GM18505 (cell line): ENCODE measurements around the gene ABHD17B.

Source experiments
- ATAC-seq: cut with Tn5 transposase; IDR thresholded peaks from one replicate; pipeline ENCODE4 v1.9.1; 2021; ENCODE audit not compliant: unreplicated experiment
- POLR2A ChIP-seq: IDR thresholded peaks from 4 replicates; pipeline ENCODE4 v1.6.1; 2011; ENCODE audit warnings: borderline replicate concordance; ENCODE audit not compliant: insufficient read depth, insufficient read length; ENCODE audit errors: extremely low read depth

ABHD17B gene

DNA sequence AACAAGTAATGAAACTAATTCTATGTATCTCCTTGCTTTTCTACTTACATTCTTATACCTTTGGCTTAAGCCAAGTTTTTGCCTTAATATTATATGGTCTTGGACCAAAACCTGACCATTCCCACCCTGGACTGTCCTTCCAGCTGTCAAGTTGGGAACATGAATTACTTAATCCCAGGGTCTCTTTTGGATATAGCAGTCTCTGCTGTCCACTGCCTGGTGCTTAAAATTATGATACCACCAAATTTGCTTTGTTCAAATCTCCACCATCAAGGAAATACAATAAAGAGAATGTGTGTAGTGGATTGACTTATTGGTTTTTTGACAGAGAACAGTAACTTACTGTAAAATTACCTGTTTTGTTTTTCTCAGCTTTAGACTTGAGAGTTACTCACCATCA is 66.2 kb downstream of the ABHD17B start:
- ATAC-seq = no peak
- no peak for TF ChIP-seq POLR2A

DNA sequence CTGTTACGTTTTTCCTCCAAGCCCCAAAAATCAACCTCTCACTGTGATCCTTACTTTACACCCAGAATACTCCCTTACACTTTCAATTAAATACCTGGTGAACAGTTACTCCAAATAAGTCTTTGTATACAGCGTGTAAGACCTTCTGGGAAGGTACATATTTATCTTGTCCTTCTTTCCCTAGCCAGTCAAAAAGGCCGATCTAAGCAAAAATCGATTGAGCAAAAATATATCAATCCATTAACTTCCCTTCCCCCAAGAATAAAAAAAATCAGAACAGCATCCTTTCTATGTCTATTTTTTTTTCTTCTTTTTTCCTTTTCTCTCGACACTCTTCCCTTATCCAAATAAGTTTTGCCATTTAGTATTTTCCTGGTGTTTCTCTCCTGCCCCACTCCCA is 71.3 kb downstream of the ABHD17B start:
- no peak for TF ChIP-seq POLR2A
- no peak for ATAC-seq

- no peak for TF ChIP-seq POLR2A
- ATAC-seq = no peak
Measured at GRCh38 chr9:71835596-71835995, 75.4 kb downstream of the ABHD17B start.

GRCh38 chr9:71830929-71831328 is 80.1 kb downstream of the ABHD17B start:
- ATAC-seq = no peak

GRCh38 chr9:71830153-71830552 is 80.8 kb downstream of the ABHD17B start:
- TF ChIP-seq POLR2A = no peak
- no peak for ATAC-seq

More at GRCh38 chr9:71830929-71831328, 80.1 kb downstream of the ABHD17B start:
- no peak for TF ChIP-seq POLR2A

DNA sequence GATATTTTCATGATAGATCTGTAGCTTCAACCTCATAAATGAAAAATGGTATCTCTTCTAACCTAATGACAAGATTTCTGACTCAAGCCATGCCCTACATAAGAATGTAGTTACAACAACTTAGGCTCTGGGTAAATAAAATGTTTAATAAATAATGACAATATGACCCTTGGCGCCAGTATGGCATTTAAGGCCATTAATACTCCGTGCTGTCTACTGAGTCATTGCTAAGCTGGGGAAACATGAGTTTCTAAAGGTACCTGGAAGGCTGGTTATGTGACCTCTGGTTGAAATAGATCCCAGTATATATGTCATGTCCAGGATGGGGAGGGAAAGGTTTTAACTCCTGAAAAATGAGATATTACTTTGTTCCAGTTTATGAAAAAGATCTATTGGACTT is 84.7 kb downstream of the ABHD17B start:
- no peak for TF ChIP-seq POLR2A
- no peak for ATAC-seq

GRCh38 chr9:71824257-71824656 is 86.7 kb downstream of the ABHD17B start:
- no peak for ATAC-seq
- TF ChIP-seq POLR2A = no peak

GRCh38 chr9:71822935-71823334 is 88.1 kb downstream of the ABHD17B start:
- no peak for TF ChIP-seq POLR2A
- ATAC-seq = no peak

DNA sequence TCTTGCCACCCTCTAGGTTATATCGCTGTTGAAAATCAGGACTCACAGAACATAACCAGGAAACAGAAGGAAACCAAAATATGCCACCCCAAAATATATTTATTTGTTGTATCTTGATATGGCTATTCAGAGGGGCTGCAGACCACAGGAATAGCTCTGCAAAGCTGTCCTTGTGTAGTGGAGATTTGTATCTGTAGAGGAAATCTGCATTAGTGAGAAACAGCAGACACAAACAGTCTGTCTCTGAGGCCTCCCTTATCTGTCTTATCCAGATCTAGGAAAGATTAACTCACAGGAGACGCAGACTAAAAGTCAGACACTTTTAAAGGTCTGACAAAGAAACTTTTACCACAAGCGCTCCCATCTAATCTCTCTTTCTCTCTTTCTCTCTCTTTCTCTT is 88.5 kb downstream of the ABHD17B start:
- ATAC-seq = no peak
- no peak for TF ChIP-seq POLR2A

- no peak for ATAC-seq
- TF ChIP-seq POLR2A = no peak
Measured at GRCh38 chr9:71821405-71821804, 89.6 kb downstream of the ABHD17B start.

- ATAC-seq = no peak
- TF ChIP-seq POLR2A = no peak
Measured at GRCh38 chr9:71820403-71820921, 90.5 kb downstream of the ABHD17B start.

GRCh38 chr9:71819115-71819739 is 91.8 kb downstream of the ABHD17B start:
- TF ChIP-seq POLR2A = no peak
- no peak for ATAC-seq

DNA sequence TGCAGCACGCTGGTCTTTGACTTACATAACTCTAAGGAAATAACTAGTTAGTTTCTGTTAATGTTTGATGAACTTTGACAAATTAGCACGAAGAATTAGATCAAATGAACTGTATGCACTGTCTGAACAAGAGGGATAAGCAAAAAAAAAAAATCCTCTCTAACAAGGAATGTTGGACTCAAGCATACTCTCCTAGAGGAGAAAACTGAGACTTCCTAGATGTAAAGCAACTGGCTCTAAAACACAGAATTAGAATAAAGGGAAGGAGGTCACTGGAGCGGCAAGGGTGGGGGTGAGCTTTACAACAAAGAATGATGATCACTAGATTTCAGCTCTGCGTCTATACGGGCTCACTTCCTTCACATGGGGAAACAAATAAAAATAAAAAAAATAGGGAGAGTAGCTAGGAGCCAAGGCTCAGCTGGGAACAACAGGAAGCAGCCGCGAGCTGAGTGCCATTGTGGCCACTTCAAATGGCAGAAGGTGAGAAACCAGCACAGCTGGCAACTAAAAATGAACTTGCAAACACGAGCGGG is 94.0 kb downstream of the ABHD17B start:
- no peak for ATAC-seq
- TF ChIP-seq POLR2A = no peak
